CD4-positive, alpha-beta memory T cell (primary cell): ENCODE measurements around the gene TAOK3. TPM values are rescaled to one million over a fixed set of nuclear protein-coding genes. Genes with fewer than 3 reads are reported as not detected.

Experiments used
- CTCF ChIA-PET: fragments of 350-600 bp; sonication (Branson Sonifier 250); formaldehyde crosslinking; loops from one replicate; lab custom pipeline; 2021; ENCODE audit warnings: inconsistent platforms; ENCODE audit not compliant: partially characterized antibody; lab: Charles Lee
- POLR2A ChIA-PET: fragments of 350-600 bp; sonication (Branson Sonifier 250); formaldehyde crosslinking; loops from one replicate; lab custom pipeline; 2021; ENCODE audit not compliant: partially characterized antibody; lab: Charles Lee
- DNase-seq, 5 donors: peaks; one replicate each; pipeline versions ENCODE4 v3.0.0 to v3.0.0-alpha.2; 2020 to 2022; ENCODE audit warnings: mixed read lengths in 1 of 5
- H3K27ac ChIP-seq: one replicate; pipeline ENCODE4 v1.7.0; 2013; ENCODE audit warnings: low read depth, low read length
- H3K27me3 ChIP-seq: 2 replicates; pipeline ENCODE4 v1.7.0; 2013; ENCODE audit warnings: mild to moderate bottlenecking, low read length, moderate library complexity; ENCODE audit not compliant: insufficient read depth
- H3K36me3 ChIP-seq: 2 replicates; pipeline ENCODE4 v1.7.0; 2013; ENCODE audit warnings: mild to moderate bottlenecking, low read length, moderate library complexity; ENCODE audit not compliant: insufficient read depth
- H3K4me1 ChIP-seq: 2 replicates; pipeline ENCODE4 v1.7.0; 2013; ENCODE audit warnings: mild to moderate bottlenecking, low read length, moderate library complexity; ENCODE audit not compliant: insufficient read depth
- H3K4me3 ChIP-seq, 2 donors: one replicate each; pipeline ENCODE4 v1.7.0; 2013; ENCODE audit warnings: low read length in 2 of 2, mild to moderate bottlenecking in 1 of 2
- H3K9me3 ChIP-seq, 2 donors: one replicate each; pipeline ENCODE4 v1.7.0; 2013; ENCODE audit warnings: low read length in 2 of 2, control low read depth in 1 of 2; ENCODE audit not compliant: control insufficient read depth in 1 of 2
- H3K27ac Mint-ChIP-seq, 7 donors: one replicate each; pipeline ENCODE4 v1.8.0; 2020 to 2021; ENCODE audit warnings: mixed read lengths in 7 of 7, mild to moderate bottlenecking in 6 of 7, inconsistent platforms in 3 of 7, moderate library complexity in 3 of 7
- H3K27me3 Mint-ChIP-seq, 2 donors: one replicate each; pipeline ENCODE4 v1.8.0; 2020 to 2021; ENCODE audit warnings: mixed read lengths in 2 of 2
- H3K36me3 Mint-ChIP-seq, 2 donors: one replicate each; pipeline ENCODE4 v1.8.0; 2020 to 2021; ENCODE audit warnings: mixed read lengths in 2 of 2, inconsistent platforms in 1 of 2, mild to moderate bottlenecking in 1 of 2
- H3K4me1 Mint-ChIP-seq, 4 donors: one replicate each; pipeline ENCODE4 v1.8.0; 2020 to 2021; ENCODE audit warnings: mixed read lengths in 4 of 4, mild to moderate bottlenecking in 1 of 4
- H3K4me3 Mint-ChIP-seq, 8 donors: one replicate each; pipeline ENCODE4 v1.8.0; 2020 to 2021; ENCODE audit warnings: mixed read lengths in 8 of 8, mild to moderate bottlenecking in 7 of 8, moderate library complexity in 6 of 8, inconsistent platforms in 3 of 8
- H3K9me3 Mint-ChIP-seq, 8 donors: one replicate each; pipeline ENCODE4 v1.8.0; 2020 to 2021; ENCODE audit warnings: mixed read lengths in 8 of 8, mild to moderate bottlenecking in 5 of 8, inconsistent platforms in 3 of 8, moderate library complexity in 1 of 8
- intact Hi-C: fragments of 100-400 bp; cut with micrococcal nuclease; formaldehyde crosslinking; loops from one replicate; pipeline ENCODE4 v1.15.1; 2023
- polyA plus RNA-seq, 2 donors: library from polyadenylated mRNA; unstranded; fragments of 300-500 nt; fragmentation: Illumina TruSeq; gene quantifications; one replicate each; pipeline ENCODE4 v1.2.3, GENCODE V29; 2021
- total RNA-seq, 2 experiments: library from RNA; stranded (reverse); gene quantifications; one replicate each; pipeline ENCODE4 v1.2.3, GENCODE V29; 2021

TAOK3 gene
- total and polyA plus RNA-seq, 4 experiments from 2014 or later, result 47.9 to 141 (median 75.4) TPM

DNA sequence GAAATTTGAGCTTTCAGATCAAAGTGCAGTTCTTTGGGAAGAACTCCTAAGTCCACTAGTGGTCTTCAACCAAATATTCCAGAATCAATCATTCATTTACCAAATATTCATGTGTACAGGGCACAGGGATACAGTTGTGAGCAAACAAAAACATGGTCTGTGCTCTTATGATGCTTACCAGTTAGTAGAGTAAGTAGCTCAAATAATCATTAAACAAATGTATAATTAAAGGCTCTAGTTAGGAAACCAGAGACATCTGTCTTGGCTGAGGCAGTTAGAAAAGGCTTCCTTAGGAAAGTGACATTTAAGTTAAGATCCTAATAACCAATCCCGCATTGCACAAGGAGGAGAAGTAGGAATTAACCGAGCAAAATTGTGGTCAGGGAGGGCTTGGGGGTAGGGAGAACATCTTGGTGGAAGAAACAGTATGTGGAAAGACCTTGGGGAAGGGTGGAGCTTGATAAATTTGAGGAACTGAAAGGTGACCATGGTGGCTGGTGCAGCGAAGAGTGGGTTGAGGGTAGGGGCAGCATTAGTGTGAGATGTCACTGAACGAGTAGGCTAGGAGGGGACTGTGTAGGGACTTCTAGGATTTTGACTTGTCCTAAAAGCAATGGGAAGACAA is 196.8 kb downstream of the TAOK3 start:
- Mint-ChIP-seq H3K36me3 (peaks cover 54 to 66% of the 10 kb centered on the region in 2 donors), H3K27ac (peak overlapping the region in 3 of 7 donors; percentile 5 to 37 (median 24)), H3K9me3 (no peaks in the 10 kb centered on the region), H3K4me3 (no peak overlapping the region), H3K4me1 (peaks cover 0 to 4% (median 0%) of the 10 kb centered on the region in 4 donors), H3K27me3 (no peaks in the 10 kb centered on the region)
- CTCF ChIA-PET, result interaction anchor here (1.2 to 3.7 kb wide), 4 partner anchors 8 to 200 kb away, joined by 4 to 21 read pairs (median 6); partner anchors contain the start of gene SUDS3
- Histone ChIP-seq H3K27ac (no peak overlapping the region), H3K4me3 (no peak overlapping the region), H3K27me3 (no peaks in the 10 kb centered on the region), H3K36me3 (peaks cover 61% of the 10 kb centered on the region), H3K9me3 (no peaks in the 10 kb centered on the region), H3K4me1 (no peaks in the 10 kb centered on the region)
- intact Hi-C loops, result no loop called here
- DNase-seq, result no peak
- POLR2A ChIA-PET, result interaction anchor here (1.2 kb wide), 1 partner anchor 8 kb away, joined by 3 read pairs; no protein-coding TSS in a partner anchor

DNA sequence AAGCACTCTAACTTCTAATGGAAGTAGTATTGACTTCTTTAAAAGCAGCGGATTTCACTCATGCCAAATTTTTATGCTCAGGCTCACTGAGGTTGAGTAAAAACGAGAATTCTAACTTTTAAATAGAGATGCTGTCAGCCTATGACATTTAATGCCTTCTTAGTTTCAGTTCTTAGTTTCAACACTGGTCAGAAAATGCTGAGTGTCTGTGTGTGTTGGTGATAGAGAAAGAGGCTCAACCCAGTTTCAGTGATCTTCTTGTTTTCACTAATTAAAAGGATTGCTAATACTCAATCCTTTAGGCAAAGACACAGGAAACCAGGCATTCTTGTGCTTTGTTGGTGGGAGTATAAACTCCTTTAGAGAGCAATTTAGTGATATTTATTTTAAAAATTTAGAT is 205.8 kb downstream of the TAOK3 start:
- no peaks in the 10 kb centered on the region for H3K27me3 ChIP-seq
- no peak for DNase-seq
- intact Hi-C loops, result no loop called here
- H3K9me3 ChIP-seq, result no peaks in the 10 kb centered on the region
- peaks cover 21% of the 10 kb centered on the region for H3K36me3 ChIP-seq
- Mint-ChIP-seq H3K4me3 (no peak overlapping the region), H3K9me3 (no peaks in the 10 kb centered on the region), H3K27ac (peak overlapping the region in 3 of 7 donors; percentile 9 to 82 (median 22)), H3K27me3 (no peaks in the 10 kb centered on the region), H3K36me3 (peaks cover 39 to 69% of the 10 kb centered on the region in 2 donors), H3K4me1 (peaks cover 9 to 12% (median 11%) of the 10 kb centered on the region in 4 donors)
- ChIA-PET CTCF (interaction anchor here (0.9 to 5.0 kb wide), 5 partner anchors 9 to 209 kb away, joined by 3 to 22 read pairs (median 5); partner anchors contain the start of gene SUDS3), POLR2A (interaction anchor here (0.6 to 0.7 kb wide), 2 partner anchors 31 to 1220 kb away, joined by 4 read pairs; partner anchors contain the start of gene PEBP1)
- H3K27ac ChIP-seq, result no peak overlapping the region
- no peak overlapping the region for H3K4me3 ChIP-seq
- no peaks in the 10 kb centered on the region for H3K4me1 ChIP-seq

DNA sequence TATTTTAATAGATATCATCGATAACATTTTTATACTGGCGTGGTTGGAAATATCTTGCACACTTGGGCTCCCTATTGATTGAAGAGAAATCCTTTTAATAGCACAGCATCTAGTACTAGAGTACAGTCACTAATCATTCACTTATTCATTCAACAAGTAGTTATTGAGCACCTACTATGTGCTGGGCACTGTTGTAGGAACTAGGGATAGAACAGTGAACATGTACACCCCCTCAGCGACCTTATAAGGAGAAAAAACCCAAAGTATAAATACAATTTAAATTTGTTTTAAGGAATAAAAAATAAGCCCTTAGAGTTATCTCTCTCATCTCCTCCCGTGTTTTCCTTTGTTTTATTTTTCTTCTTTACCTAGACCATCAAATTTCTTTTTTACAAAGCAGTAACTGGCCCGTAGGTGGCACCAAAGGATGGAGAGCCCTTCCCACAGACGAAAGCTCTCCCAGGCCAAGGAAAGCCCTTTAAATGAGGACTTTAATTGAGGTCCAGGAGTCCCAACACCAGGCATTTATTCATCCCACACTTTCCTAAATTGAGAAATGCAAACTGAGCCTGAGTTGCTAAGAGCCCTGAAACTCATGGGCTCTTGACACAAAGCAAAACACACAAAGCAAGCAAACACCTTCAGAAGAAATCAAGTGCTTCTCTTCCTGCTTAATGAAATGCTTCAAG is 207.8 kb downstream of the TAOK3 start:
- Mint-ChIP-seq H3K4me3 (no peak overlapping the region), H3K9me3 (no peaks in the 10 kb centered on the region), H3K4me1 (peaks cover 9 to 12% (median 10%) of the 10 kb centered on the region in 4 donors), H3K36me3 (peaks cover 39 to 72% of the 10 kb centered on the region in 2 donors), H3K27me3 (no peaks in the 10 kb centered on the region), H3K27ac (peak overlapping the region in 4 of 7 donors; percentile 46 to 59 (median 52))
- POLR2A ChIA-PET, result interaction anchor here (1.9 kb wide), 1 partner anchor 211 kb away, joined by 4 read pairs; the partner anchor contains the start of gene SUDS3
- no peaks in the 10 kb centered on the region for H3K27me3 ChIP-seq
- no peaks in the 10 kb centered on the region for H3K9me3 ChIP-seq
- intact Hi-C loops, result no loop called here
- no peak overlapping the region for H3K27ac ChIP-seq
- H3K4me1 ChIP-seq, result no peaks in the 10 kb centered on the region
- H3K36me3 ChIP-seq, result peaks cover 27% of the 10 kb centered on the region
- H3K4me3 ChIP-seq, result no peak overlapping the region
- CTCF ChIA-PET, result interaction anchor here (0.7 to 5.0 kb wide), 6 partner anchors 9 to 211 kb away, joined by 3 to 22 read pairs (median 4); partner anchors contain the start of genes SUDS3 and TAOK3
- DNase-seq, result no peak

DNA sequence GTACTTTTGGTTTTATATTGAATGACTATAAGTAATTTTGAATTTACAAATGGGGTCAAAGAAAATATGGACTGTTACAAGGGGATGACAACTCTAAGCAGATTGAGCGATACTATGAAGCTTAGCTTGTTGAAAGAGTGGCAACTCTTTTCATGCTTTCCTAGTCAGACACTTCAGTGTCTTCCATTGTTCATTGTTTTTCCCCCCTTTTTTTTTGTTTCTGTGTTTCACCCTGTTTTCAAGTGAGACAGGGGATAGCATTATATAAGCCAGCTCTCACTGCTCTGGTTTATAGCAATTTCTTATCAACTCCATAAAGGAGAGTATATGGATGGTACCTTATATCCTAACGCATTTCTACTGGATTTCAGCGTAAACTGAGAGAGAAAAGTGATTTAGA is 212.2 kb downstream of the TAOK3 start:
- no peaks in the 10 kb centered on the region for H3K9me3 Mint-ChIP-seq
- peaks cover 6 to 12% (median 8%) of the 10 kb centered on the region in 4 donors for H3K4me1 Mint-ChIP-seq
- peaks cover 29 to 46% of the 10 kb centered on the region in 2 donors for H3K36me3 Mint-ChIP-seq
- H3K4me3 Mint-ChIP-seq, result no peak overlapping the region
- peak overlapping the region in 1 of 7 donors; percentile 38 for H3K27ac Mint-ChIP-seq
- H3K4me3 ChIP-seq, result no peak overlapping the region
- intact Hi-C loops, result no loop called here
- H3K4me1 ChIP-seq, result no peaks in the 10 kb centered on the region
- ChIA-PET POLR2A (no interaction called here), CTCF (interaction anchor here (1.0 kb wide), 2 partner anchors 22 to 216 kb away, joined by 3 read pairs; partner anchors contain the start of gene SUDS3)
- no peaks in the 10 kb centered on the region for H3K27me3 Mint-ChIP-seq
- H3K9me3 ChIP-seq, result no peaks in the 10 kb centered on the region
- H3K36me3 ChIP-seq, result peaks cover 45% of the 10 kb centered on the region
- no peak overlapping the region for H3K27ac ChIP-seq
- no peaks in the 10 kb centered on the region for H3K27me3 ChIP-seq
- DNase-seq, result no peak

DNA sequence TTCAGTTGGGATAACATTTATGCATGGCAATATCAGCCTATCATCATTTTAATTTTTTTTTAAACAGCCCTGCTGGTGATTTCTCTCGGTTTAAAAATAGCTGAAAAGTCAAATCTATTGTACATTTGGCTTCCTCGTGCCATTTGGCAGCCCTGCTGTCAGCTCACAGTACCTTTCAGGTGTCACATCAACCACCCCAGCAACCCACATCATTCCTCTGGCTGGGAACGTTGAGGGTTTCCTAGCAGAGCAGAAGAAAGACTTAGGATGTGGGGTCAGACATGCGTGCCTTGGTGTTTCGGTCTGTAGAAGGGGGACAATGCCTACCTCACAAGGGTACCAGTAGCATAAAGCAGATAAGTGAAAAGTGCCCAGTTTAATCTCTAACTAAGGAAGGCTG is 221.0 kb downstream of the TAOK3 start:
- Mint-ChIP-seq H3K27me3 (no peaks in the 10 kb centered on the region), H3K9me3 (no peaks in the 10 kb centered on the region), H3K4me1 (no peaks in the 10 kb centered on the region), H3K4me3 (no peak overlapping the region), H3K36me3 (peaks cover 20 to 42% of the 10 kb centered on the region in 2 donors), H3K27ac (peak overlapping the region in 4 of 7 donors; percentile 38 to 82 (median 70))
- peaks cover 26% of the 10 kb centered on the region for H3K36me3 ChIP-seq
- H3K9me3 ChIP-seq, result no peaks in the 10 kb centered on the region
- no peak overlapping the region for H3K27ac ChIP-seq
- POLR2A ChIA-PET, result no interaction called here
- H3K4me1 ChIP-seq, result no peaks in the 10 kb centered on the region
- CTCF ChIA-PET, result interaction anchor here (0.7 kb wide), 1 partner anchor 14 kb away, joined by 3 read pairs; no protein-coding TSS in a partner anchor
- H3K4me3 ChIP-seq, result no peak overlapping the region
- no peak for DNase-seq
- intact Hi-C loops, result no loop called here
- H3K27me3 ChIP-seq, result no peaks in the 10 kb centered on the region

DNA sequence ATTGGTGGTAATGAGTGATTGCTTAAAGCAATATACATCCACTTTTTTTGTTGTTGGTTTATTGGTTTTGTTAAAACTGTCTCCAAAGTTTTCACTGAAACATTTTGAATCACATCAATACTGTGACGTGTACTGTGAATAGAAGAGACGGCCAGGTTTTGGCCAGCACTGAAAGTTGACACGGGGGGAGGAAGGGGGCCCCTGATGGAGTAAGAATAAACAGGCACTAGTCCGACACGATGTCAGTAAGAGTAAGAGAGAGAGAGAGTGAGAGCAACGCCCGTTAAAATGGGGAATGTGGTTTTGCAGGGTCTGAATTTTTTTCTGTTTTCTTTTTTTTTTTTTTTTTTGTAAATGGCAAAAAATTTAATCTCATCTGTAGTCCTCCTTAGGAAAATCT is 222.1 kb downstream of the TAOK3 start:
- H3K27ac Mint-ChIP-seq, result peak overlapping the region in 2 of 7 donors; percentile 35 to 80
- H3K27me3 Mint-ChIP-seq, result no peaks in the 10 kb centered on the region
- no peak overlapping the region for H3K4me3 ChIP-seq
- ChIA-PET CTCF (interaction anchor here (1.0 kb wide), 1 partner anchor 30 kb away, joined by 3 read pairs; no protein-coding TSS in a partner anchor), POLR2A (no interaction called here)
- DNase-seq, result no peak
- H3K4me3 Mint-ChIP-seq, result no peak overlapping the region
- H3K36me3 Mint-ChIP-seq, result peaks cover 24 to 46% of the 10 kb centered on the region in 2 donors
- H3K9me3 Mint-ChIP-seq, result no peaks in the 10 kb centered on the region
- no peaks in the 10 kb centered on the region for H3K27me3 ChIP-seq
- intact Hi-C loops, result no loop called here
- no peak overlapping the region for H3K27ac ChIP-seq
- H3K9me3 ChIP-seq, result no peaks in the 10 kb centered on the region
- no peaks in the 10 kb centered on the region for H3K4me1 Mint-ChIP-seq
- peaks cover 30% of the 10 kb centered on the region for H3K36me3 ChIP-seq
- no peaks in the 10 kb centered on the region for H3K4me1 ChIP-seq

DNA sequence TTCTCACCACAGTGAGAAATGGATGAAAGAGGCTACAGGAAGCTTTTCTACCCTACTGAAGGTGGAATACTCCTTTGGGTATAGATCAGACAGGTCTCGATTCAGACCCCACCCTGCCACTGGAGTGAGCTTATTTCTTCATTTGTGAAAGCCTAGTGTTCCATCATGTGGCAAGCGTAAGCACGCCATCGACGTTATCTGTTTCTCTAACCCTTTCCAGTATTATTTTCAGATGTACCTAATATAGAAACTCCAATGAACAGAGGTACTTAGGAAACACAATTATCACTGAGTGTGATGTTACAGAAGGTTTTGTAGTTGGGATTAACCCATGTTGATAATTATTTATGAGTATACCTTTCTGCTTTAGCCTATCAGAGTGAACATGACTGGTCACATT is 224.4 kb downstream of the TAOK3 start:
- Mint-ChIP-seq H3K36me3 (peaks cover 38 to 63% of the 10 kb centered on the region in 2 donors), H3K4me1 (peaks cover 0 to 2% (median under 1%) of the 10 kb centered on the region in 4 donors), H3K27ac (no peak overlapping the region), H3K27me3 (no peaks in the 10 kb centered on the region), H3K4me3 (no peak overlapping the region), H3K9me3 (no peaks in the 10 kb centered on the region)
- ChIA-PET CTCF (no interaction called here), POLR2A (no interaction called here)
- Histone ChIP-seq H3K36me3 (peaks cover 35% of the 10 kb centered on the region), H3K4me1 (no peaks in the 10 kb centered on the region), H3K27ac (no peak overlapping the region), H3K9me3 (no peaks in the 10 kb centered on the region), H3K4me3 (no peak overlapping the region), H3K27me3 (no peaks in the 10 kb centered on the region)
- no peak for DNase-seq
- intact Hi-C loops, result no loop called here
